ENCODE measurements around the gene KANSL1. TPM values are rescaled to one million over a fixed set of nuclear protein-coding genes. Genes with fewer than 3 reads are reported as not detected.

The KANSL1 gene
- total and polyA plus RNA-seq, 10 of the 15 experiments (the other 5 are each of a cell fraction or from before 2014, with no cell fraction given): 4.7 to 60.6 (median 28.0) TPM

DNA sequence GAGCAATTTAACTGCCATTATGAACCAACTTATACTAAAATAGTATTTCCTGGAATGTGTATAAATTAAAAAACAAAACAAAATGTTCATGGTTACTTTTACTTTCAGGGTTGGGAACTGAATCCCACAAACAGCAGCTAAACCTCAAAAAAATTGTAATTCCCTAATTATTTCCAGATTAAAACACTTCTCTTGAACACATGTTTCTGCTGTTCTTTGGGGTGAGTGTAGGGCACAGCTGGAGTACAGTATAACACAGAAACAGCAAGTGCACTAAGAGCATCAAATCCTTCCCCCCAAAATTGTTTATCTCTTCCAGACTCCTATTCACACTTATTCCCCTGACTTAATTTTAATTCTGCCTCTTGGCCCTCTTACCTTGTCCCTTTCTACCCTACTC is 56.4 kb downstream of the KANSL1 start:
- ATAC-seq: no peak
- RAD21 ChIA-PET (ENCODE audit: unreplicated experiment): interaction anchor here (0.6 to 1.4 kb wide), 2 partner anchors 17 to 48 kb away, joined by 5 to 7 read pairs; no protein-coding TSS in a partner anchor
- Histone ChIP-seq H3K9ac (ENCODE audit: control insufficient read depth, insufficient read depth, low read length) (no peak overlapping the region), H2AFZ (ENCODE audit: control insufficient read depth, low read depth, low read length) (no peak overlapping the region), H3K4me3 (no peak overlapping the region), H3K27me3 (replicated peaks in 1 of 2; ENCODE audit: control insufficient read depth in 2 of 2, insufficient read depth in 2 of 2, low read length in 1 of 2) (no peaks in the 10 kb centered on the region), H3K4me1 (ENCODE audit: control insufficient read depth, insufficient read depth, low read length) (peaks cover 59% of the 10 kb centered on the region), H4K20me1 (ENCODE audit: control insufficient read depth, insufficient read depth) (peaks cover 12% of the 10 kb centered on the region; the same call in 1 of the 2 replicates), H3K27ac (ENCODE audit: control insufficient read depth, insufficient read depth) (0 out of 2 replicates have a peak overlapping the region, but pooled peaks have one; percentile 21), H3K9me3 (replicated peaks; ENCODE audit: control insufficient read depth, insufficient read depth, low read length) (no peaks in the 10 kb centered on the region), H3K36me3 (ENCODE audit: control insufficient read depth in 2 of 2, insufficient read depth in 2 of 2, low read length in 1 of 2) (peaks cover 5% of the 10 kb centered on the region in 2 experiments; a peak in 3 of 4 replicates), H3K4me2 (ENCODE audit: control insufficient read depth, insufficient read depth) (no peak overlapping the region), H3K79me2 (ENCODE audit: control insufficient read depth, insufficient read depth, low read length) (peaks cover 99% of the 10 kb centered on the region)
- no peak for FAIRE-seq
- POLR2A ChIA-PET: interaction anchor here (1.0 to 1.4 kb wide), 3 partner anchors 9 to 18 kb away, joined by 4 to 9 read pairs (median 4); no protein-coding TSS in a partner anchor
- intact Hi-C loops (cut with micrococcal nuclease; ENCODE audit: unreplicated experiment): no loop called here
- in situ Hi-C loops (cut with MboI): loop anchor here (25.0 kb wide), 1 partner anchor 550 kb away; no protein-coding TSS in a partner anchor
- CTCF ChIA-PET: interaction anchor here (1.1 to 2.5 kb wide), 8 partner anchors 9 to 78 kb away, joined by 3 to 9 read pairs (median 4); no protein-coding TSS in a partner anchor
- DNase-seq (ENCODE audit: low read depth, low spot score): no peak
- BruUV-seq (replicated peaks): TSS peak; percentile 5
- TF ChIP-seq EED (IDR thresholded peaks at IDR 0.05; ENCODE audit: low read depth) (no peak), RUNX3 (IDR thresholded peaks at IDR 0.05; ENCODE audit: low read length) (no peak), BHLHE40 (IDR thresholded peaks at IDR 0.05; ENCODE audit: borderline replicate concordance in 1 of 2, low read depth in 2 of 2, low read length in 1 of 2) (no peak), GATAD2B (conservative IDR thresholded peaks at IDR 0.05; ENCODE audit: low read depth) (no peak), POU2F2 (IDR thresholded peaks at IDR 0.05; ENCODE audit: borderline replicate concordance, low read depth, low read length) (no peak), HDAC6 (IDR thresholded peaks at IDR 0.05; ENCODE audit: unreplicated experiment) (no peak), SRF (IDR thresholded peaks at IDR 0.05; ENCODE audit: low read depth in 2 of 2, low read length in 2 of 2) (no peak)
- TF ChIP-seq, protein P1, sequence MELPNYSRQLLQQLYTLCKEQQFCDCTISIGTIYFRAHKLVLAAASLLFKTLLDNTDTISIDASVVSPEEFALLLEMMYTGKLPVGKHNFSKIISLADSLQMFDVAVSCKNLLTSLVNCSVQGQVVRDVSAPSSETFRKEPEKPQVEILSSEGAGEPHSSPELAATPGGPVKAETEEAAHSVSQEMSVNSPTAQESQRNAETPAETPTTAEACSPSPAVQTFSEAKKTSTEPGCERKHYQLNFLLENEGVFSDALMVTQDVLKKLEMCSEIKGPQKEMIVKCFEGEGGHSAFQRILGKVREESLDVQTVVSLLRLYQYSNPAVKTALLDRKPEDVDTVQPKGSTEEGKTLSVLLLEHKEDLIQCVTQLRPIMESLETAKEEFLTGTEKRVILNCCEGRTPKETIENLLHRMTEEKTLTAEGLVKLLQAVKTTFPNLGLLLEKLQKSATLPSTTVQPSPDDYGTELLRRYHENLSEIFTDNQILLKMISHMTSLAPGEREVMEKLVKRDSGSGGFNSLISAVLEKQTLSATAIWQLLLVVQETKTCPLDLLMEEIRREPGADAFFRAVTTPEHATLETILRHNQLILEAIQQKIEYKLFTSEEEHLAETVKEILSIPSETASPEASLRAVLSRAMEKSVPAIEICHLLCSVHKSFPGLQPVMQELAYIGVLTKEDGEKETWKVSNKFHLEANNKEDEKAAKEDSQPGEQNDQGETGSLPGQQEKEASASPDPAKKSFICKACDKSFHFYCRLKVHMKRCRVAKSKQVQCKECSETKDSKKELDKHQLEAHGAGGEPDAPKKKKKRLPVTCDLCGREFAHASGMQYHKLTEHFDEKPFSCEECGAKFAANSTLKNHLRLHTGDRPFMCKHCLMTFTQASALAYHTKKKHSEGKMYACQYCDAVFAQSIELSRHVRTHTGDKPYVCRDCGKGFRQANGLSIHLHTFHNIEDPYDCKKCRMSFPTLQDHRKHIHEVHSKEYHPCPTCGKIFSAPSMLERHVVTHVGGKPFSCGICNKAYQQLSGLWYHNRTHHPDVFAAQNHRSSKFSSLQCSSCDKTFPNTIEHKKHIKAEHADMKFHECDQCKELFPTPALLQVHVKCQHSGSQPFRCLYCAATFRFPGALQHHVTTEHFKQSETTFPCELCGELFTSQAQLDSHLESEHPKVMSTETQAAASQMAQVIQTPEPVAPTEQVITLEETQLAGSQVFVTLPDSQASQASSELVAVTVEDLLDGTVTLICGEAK (IDR thresholded peaks at IDR 0.05; ENCODE audit: borderline replicate concordance): no peak
- TF ChIP-seq, protein P2, sequence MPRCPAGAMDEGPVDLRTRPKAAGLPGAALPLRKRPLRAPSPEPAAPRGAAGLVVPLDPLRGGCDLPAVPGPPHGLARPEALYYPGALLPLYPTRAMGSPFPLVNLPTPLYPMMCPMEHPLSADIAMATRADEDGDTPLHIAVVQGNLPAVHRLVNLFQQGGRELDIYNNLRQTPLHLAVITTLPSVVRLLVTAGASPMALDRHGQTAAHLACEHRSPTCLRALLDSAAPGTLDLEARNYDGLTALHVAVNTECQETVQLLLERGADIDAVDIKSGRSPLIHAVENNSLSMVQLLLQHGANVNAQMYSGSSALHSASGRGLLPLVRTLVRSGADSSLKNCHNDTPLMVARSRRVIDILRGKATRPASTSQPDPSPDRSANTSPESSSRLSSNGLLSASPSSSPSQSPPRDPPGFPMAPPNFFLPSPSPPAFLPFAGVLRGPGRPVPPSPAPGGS (IDR thresholded peaks at IDR 0.05; ENCODE audit: borderline replicate concordance, insufficient read depth, low read depth, low read length, poor library complexity, severe bottlenecking): no peak
- TF ChIP-seq, protein P3, sequence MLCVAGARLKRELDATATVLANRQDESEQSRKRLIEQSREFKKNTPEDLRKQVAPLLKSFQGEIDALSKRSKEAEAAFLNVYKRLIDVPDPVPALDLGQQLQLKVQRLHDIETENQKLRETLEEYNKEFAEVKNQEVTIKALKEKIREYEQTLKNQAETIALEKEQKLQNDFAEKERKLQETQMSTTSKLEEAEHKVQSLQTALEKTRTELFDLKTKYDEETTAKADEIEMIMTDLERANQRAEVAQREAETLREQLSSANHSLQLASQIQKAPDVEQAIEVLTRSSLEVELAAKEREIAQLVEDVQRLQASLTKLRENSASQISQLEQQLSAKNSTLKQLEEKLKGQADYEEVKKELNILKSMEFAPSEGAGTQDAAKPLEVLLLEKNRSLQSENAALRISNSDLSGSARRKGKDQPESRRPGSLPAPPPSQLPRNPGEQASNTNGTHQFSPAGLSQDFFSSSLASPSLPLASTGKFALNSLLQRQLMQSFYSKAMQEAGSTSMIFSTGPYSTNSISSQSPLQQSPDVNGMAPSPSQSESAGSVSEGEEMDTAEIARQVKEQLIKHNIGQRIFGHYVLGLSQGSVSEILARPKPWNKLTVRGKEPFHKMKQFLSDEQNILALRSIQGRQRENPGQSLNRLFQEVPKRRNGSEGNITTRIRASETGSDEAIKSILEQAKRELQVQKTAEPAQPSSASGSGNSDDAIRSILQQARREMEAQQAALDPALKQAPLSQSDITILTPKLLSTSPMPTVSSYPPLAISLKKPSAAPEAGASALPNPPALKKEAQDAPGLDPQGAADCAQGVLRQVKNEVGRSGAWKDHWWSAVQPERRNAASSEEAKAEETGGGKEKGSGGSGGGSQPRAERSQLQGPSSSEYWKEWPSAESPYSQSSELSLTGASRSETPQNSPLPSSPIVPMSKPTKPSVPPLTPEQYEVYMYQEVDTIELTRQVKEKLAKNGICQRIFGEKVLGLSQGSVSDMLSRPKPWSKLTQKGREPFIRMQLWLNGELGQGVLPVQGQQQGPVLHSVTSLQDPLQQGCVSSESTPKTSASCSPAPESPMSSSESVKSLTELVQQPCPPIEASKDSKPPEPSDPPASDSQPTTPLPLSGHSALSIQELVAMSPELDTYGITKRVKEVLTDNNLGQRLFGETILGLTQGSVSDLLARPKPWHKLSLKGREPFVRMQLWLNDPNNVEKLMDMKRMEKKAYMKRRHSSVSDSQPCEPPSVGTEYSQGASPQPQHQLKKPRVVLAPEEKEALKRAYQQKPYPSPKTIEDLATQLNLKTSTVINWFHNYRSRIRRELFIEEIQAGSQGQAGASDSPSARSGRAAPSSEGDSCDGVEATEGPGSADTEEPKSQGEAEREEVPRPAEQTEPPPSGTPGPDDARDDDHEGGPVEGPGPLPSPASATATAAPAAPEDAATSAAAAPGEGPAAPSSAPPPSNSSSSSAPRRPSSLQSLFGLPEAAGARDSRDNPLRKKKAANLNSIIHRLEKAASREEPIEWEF (IDR thresholded peaks at IDR 0.05; ENCODE audit: insufficient replicate concordance, low read depth, low read length): no peak
- SMC1A ChIA-PET (ENCODE audit: uncharacterized antibody, unreplicated experiment): interaction anchor here (1.0 to 8.9 kb wide), 11 partner anchors 9 to 50 kb away, joined by 3 to 109 read pairs (median 6); no protein-coding TSS in a partner anchor
